HFF-Myc (cell line): ENCODE results near the gene TADA2B.

Experiments
- DNase-seq: peaks from one replicate; pipeline ENCODE4 v3.0.0-alpha.2; 2011; ENCODE audit warnings: low read depth; ENCODE audit errors: extremely low read depth
- H3K4me3 ChIP-seq: replicated peaks from 2 replicates; pipeline ENCODE4 v1.5.1; 2011; ENCODE audit warnings: low read depth, mild to moderate bottlenecking, control low read depth, low read length
- CTCF ChIP-seq: IDR thresholded peaks from 2 replicates; pipeline ENCODE4 v1.5.1; 2012; ENCODE audit warnings: mild to moderate bottlenecking, low read depth, low read length, control low read depth; ENCODE audit errors: missing control alignments

The TADA2B gene

GRCh38 chr4:7105276-7105675, 62.1 kb downstream of the TADA2B start:
- no peak for DNase-seq
- no peak for TF ChIP-seq CTCF
- H3K4me3 ChIP-seq = no peak overlapping the region

GRCh38 chr4:7107166-7107905, 64.2 kb downstream of the TADA2B start:
- no peak overlapping the region for H3K4me3 ChIP-seq
- DNase-seq = no peak
- no peak for TF ChIP-seq CTCF
